PC-9 (cell line): ENCODE results near the gene AOAH. TPM values are rescaled to one million over a fixed set of nuclear protein-coding genes. Genes with fewer than 3 reads are reported as not detected.

Experiments
- BruUV-seq: library from RNA; stranded (reverse); fragments of 400-500 nt; replicated peaks from 2 replicates; lab custom pipeline; 2021; lab: Mats Ljungman, UMichigan
- CTCF ChIA-PET: fragments of 300-600 bp; sonication (Branson Sonifier 250); formaldehyde crosslinking; loops from one replicate; lab custom pipeline; 2022; ENCODE audit warnings: antibody characterized with exemption; lab: Charles Lee
- POLR2A ChIA-PET: fragments of 300-600 bp; sonication (Branson Sonifier 250); formaldehyde crosslinking; loops from one replicate; lab custom pipeline; 2022; ENCODE audit warnings: antibody characterized with exemption; ENCODE audit not compliant: unreplicated experiment; lab: Charles Lee
- DNase-seq, 2 experiments: peaks; one replicate each; pipeline versions ENCODE4 v3.0.0 to v3.0.0-alpha.2; 2015 to 2022; ENCODE audit warnings: mixed read lengths in 1 of 2
- H2AFZ ChIP-seq: fragments of 200-600 bp; sonication (generic); 2 replicates; pipeline ENCODE4 v1.8.1; 2017; ENCODE audit warnings: antibody characterized with exemption
- H3F3A ChIP-seq: fragments of 200-600 bp; sonication (generic); 2 replicates; pipeline ENCODE4 v1.8.1; 2017; ENCODE audit warnings: antibody characterized with exemption, mild to moderate bottlenecking, low read depth; ENCODE audit not compliant: insufficient read depth
- H3K27ac ChIP-seq: fragments of 200-600 bp; sonication (generic); 2 replicates; pipeline ENCODE4 v1.6.1; 2016; ENCODE audit warnings: mixed run types
- H3K27me3 ChIP-seq: fragments of 200-600 bp; sonication (generic); 2 replicates; pipeline ENCODE4 v1.6.1; 2016; ENCODE audit warnings: low read depth, mixed run types; ENCODE audit not compliant: insufficient read depth
- H3K36me3 ChIP-seq: fragments of 200-600 bp; sonication (generic); 2 replicates; pipeline ENCODE4 v1.6.1; 2016; ENCODE audit warnings: low read depth, mixed run types
- H3K4me1 ChIP-seq: fragments of 200-600 bp; sonication (generic); replicated peaks from 2 replicates; pipeline ENCODE4 v1.6.1; 2016; ENCODE audit warnings: mixed run types; ENCODE audit not compliant: insufficient read depth
- H3K4me2 ChIP-seq: fragments of 200-600 bp; sonication (generic); 2 replicates; pipeline ENCODE4 v1.6.1; 2017; ENCODE audit warnings: mixed run types
- H3K4me3 ChIP-seq: fragments of 200-600 bp; sonication (generic); 2 replicates; pipeline ENCODE4 v1.6.1; 2016; ENCODE audit warnings: mixed run types
- H3K79me2 ChIP-seq: fragments of 200-600 bp; sonication (generic); 2 replicates; pipeline ENCODE4 v1.6.1; 2017; ENCODE audit warnings: low read depth, mixed run types
- H3K9me2 ChIP-seq: fragments of 200-600 bp; sonication (generic); 2 replicates; pipeline ENCODE4 v1.8.1; 2017; ENCODE audit warnings: mild to moderate bottlenecking; ENCODE audit not compliant: insufficient read depth
- H3K9me3 ChIP-seq: fragments of 200-600 bp; sonication (generic); 2 replicates; pipeline ENCODE4 v1.8.1; 2016; ENCODE audit warnings: low read depth; ENCODE audit not compliant: insufficient read depth
- H4K20me1 ChIP-seq: fragments of 200-600 bp; sonication (generic); 2 replicates; pipeline ENCODE4 v1.8.1; 2017; ENCODE audit not compliant: insufficient read depth
- CTCF ChIP-seq: fragments of 200-600 bp; sonication (generic); conservative IDR thresholded peaks from 2 replicates; pipeline ENCODE4 v1.6.1; 2017; ENCODE audit warnings: mixed run types, antibody characterized with exemption, mild to moderate bottlenecking, moderate library complexity
- EZH2 ChIP-seq: fragments of 200-600 bp; sonication (generic); IDR thresholded peaks from 2 replicates; pipeline ENCODE4 v1.8.0; 2017; ENCODE audit warnings: antibody characterized with exemption, low read depth
- intact Hi-C: fragments of 100-400 bp; cut with micrococcal nuclease; formaldehyde crosslinking; loops from one replicate; pipeline ENCODE4 v1.10.0; 2022; ENCODE audit not compliant: unreplicated experiment
- total RNA-seq: library from RNA; stranded (reverse); gene quantifications from 2 replicates; pipeline ENCODE4 v1.2.3, GENCODE V29; 2021

AOAH gene
- total RNA-seq, 1 experiment from 2014 or later: not detected

GRCh38 chr7:36644625-36645422, 79.5 kb downstream of the AOAH start:
- Histone ChIP-seq H3K79me2 (no peaks in the 10 kb centered on the region), H3K27me3 (peaks cover 99% of the 10 kb centered on the region), H3K9me2 (no peaks in the 10 kb centered on the region), H3K4me3 (no peak overlapping the region), H3K4me1 (no peaks in the 10 kb centered on the region), H3F3A (no peaks in the 10 kb centered on the region), H3K36me3 (no peaks in the 10 kb centered on the region), H3K9me3 (no peaks in the 10 kb centered on the region), H3K27ac (no peak overlapping the region), H2AFZ (no peak overlapping the region), H4K20me1 (no peaks in the 10 kb centered on the region; the same call in 1 of the 2 replicates), H3K4me2 (no peak overlapping the region)
- no peak for TF ChIP-seq CTCF
- TF ChIP-seq EZH2: no peak
- no peak for DNase-seq
- ChIA-PET POLR2A (no interaction called here), CTCF (no interaction called here)
- intact Hi-C loops: no loop called here
- BruUV-seq: no TSS peak

GRCh38 chr7:36642414-36642813, 81.9 kb downstream of the AOAH start:
- POLR2A ChIA-PET: no interaction called here
- H3K9me2 ChIP-seq: no peaks in the 10 kb centered on the region
- intact Hi-C loops: no loop called here
- H2AFZ ChIP-seq: no peak overlapping the region
- H3K27ac ChIP-seq: no peak overlapping the region
- CTCF ChIA-PET: no interaction called here
- H4K20me1 ChIP-seq: no peaks in the 10 kb centered on the region; the same call in 1 of the 2 replicates
- H3K36me3 ChIP-seq: no peaks in the 10 kb centered on the region
- BruUV-seq: no TSS peak
- H3F3A ChIP-seq: no peaks in the 10 kb centered on the region
- peaks cover 99% of the 10 kb centered on the region for H3K27me3 ChIP-seq
- H3K79me2 ChIP-seq: no peaks in the 10 kb centered on the region
- TF ChIP-seq CTCF (no peak), EZH2 (no peak)
- DNase-seq: no peak
- H3K4me3 ChIP-seq: no peak overlapping the region
- H3K9me3 ChIP-seq: no peaks in the 10 kb centered on the region
- no peaks in the 10 kb centered on the region for H3K4me1 ChIP-seq
- H3K4me2 ChIP-seq: no peak overlapping the region

GRCh38 chr7:36642010-36642409, 82.3 kb downstream of the AOAH start:
- TF ChIP-seq EZH2 (no peak), CTCF (no peak)
- no peak overlapping the region for H3K4me2 ChIP-seq
- peaks cover 99% of the 10 kb centered on the region for H3K27me3 ChIP-seq
- H3K79me2 ChIP-seq: no peaks in the 10 kb centered on the region
- no peak for DNase-seq
- H3K9me3 ChIP-seq: no peaks in the 10 kb centered on the region
- no TSS peak for BruUV-seq
- intact Hi-C loops: no loop called here
- no peaks in the 10 kb centered on the region for H3F3A ChIP-seq
- no peaks in the 10 kb centered on the region; the same call in 1 of the 2 replicates for H4K20me1 ChIP-seq
- no peaks in the 10 kb centered on the region for H3K9me2 ChIP-seq
- H3K4me3 ChIP-seq: no peak overlapping the region
- H3K4me1 ChIP-seq: no peaks in the 10 kb centered on the region
- no peaks in the 10 kb centered on the region for H3K36me3 ChIP-seq
- ChIA-PET POLR2A (no interaction called here), CTCF (interaction anchor here (0.7 kb wide), 1 partner anchor 15 kb away, joined by 20 read pairs; no protein-coding TSS in a partner anchor)
- H3K27ac ChIP-seq: no peak overlapping the region
- H2AFZ ChIP-seq: no peak overlapping the region
